ENCODE results near the gene HSD17B8. TPM values are rescaled to one million over a fixed set of nuclear protein-coding genes. Genes with fewer than 3 reads are reported as not detected.
A peak's percentile ranks its signal among the peaks of the same experiment; 100 is the strongest.

HSD17B8 gene
- total RNA-seq, 4 donors from 2014 or later, result 30.2 to 79.4 (median 40.9) TPM

DNA sequence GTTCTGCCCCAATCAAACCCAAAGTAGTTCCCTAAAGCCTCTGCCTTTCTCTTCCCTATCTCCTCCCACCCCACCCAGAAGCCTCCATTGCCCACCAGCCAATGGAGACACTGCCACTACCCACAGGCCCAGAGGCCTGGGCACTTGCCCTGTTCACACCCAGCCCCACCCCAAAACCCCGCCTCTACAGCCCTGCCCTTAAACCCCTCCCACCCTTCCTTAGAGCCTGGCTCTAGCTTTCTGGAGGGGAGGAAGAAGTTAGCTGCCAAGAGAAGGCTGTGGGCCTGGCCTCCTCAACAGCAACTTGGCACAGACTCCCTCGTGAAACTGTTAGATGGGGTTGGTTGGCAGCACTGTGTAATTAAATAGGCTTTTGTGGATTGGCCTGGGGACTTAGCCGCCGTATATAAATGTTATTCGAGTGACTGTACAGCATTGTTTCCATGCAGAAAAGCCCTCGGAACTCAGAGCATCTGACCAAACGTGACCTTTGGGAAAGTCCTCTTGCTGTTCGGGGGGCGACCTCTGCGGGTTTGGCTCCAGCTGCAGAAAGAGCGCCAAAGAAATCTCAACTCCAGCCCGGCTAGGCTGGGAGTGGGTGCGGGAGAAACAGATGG is 43.6 kb upstream of the HSD17B8 start:
- Histone ChIP-seq H3K27ac (peak overlapping the region in 1 of 3 donors; percentile 10), H3K9me3 (no peaks in the 10 kb centered on the region), H3K36me3 (no peaks in the 10 kb centered on the region), H3K4me1 (peaks cover 0 to 17% of the 10 kb centered on the region in 2 donors), H3K27me3 (no peaks in the 10 kb centered on the region), H3K4me3 (replicated peaks in 1 of 3) (no peak overlapping the region)
- intact Hi-C loops (cut with DNase I), result loop anchor here (5.0 kb wide), 2 partner anchors 36 to 86 kb away; no protein-coding TSS in a partner anchor
- peak; percentile 7 to 17 for DNase-seq
- no peak for TF ChIP-seq POLR2A (IDR thresholded peaks at IDR 0.05)
- TF ChIP-seq, protein P1, sequence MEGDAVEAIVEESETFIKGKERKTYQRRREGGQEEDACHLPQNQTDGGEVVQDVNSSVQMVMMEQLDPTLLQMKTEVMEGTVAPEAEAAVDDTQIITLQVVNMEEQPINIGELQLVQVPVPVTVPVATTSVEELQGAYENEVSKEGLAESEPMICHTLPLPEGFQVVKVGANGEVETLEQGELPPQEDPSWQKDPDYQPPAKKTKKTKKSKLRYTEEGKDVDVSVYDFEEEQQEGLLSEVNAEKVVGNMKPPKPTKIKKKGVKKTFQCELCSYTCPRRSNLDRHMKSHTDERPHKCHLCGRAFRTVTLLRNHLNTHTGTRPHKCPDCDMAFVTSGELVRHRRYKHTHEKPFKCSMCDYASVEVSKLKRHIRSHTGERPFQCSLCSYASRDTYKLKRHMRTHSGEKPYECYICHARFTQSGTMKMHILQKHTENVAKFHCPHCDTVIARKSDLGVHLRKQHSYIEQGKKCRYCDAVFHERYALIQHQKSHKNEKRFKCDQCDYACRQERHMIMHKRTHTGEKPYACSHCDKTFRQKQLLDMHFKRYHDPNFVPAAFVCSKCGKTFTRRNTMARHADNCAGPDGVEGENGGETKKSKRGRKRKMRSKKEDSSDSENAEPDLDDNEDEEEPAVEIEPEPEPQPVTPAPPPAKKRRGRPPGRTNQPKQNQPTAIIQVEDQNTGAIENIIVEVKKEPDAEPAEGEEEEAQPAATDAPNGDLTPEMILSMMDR (IDR thresholded peaks at IDR 0.05), result no peak
- WGBS, 2 donors, result 37 to 50% methylated on average over 13 of the region's 13 CpGs

DNA sequence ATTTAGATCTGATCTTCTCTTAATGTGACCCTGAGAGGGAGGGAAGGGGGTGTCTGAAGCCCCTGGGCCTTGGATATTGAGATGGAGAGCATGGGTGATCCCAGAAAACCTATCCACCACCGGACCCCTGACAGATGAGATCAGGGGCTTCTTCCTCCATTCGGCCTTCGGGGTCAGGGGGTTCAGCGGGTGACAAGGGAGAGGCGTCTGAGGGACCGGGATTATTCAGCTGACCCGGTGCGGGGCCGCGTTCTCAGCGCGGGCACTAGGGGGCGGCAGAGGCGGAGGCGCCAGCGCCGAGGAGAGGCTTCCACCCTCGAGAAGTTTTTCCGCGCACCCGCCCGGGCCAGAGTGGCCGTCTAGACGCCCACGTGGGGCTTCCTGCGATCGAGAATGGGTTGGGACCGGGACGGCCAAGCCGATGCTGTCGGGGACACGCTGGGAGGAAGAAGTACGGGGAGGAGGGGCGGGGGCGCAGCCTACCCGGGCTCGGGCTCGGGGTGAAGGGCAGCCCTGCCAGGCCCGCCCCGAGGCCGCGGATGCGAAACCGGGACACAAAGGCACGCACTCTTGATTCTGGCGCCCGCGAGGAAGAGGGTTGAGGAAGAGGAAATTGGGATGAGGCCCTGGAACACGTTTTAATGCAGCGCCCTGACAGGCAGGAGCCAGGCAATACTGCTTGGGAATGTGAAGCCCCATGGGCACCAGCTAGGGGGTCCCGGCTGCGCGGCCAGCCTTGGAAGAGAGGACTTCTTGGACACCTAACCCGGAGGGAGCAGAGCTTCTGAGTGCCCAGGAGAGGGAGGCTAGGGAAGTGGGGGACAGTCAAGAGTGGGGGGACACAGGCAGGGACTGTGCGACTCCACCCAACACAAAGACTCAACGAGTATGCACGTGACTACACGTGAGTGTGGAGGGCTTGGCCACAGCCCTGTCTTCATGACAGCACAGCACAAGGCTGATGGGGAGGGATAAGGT is 42.8 kb upstream of the HSD17B8 start:
- DNase-seq, result peak; percentile 81 to 84
- intact Hi-C loops (cut with DNase I), result loop anchor here (5.0 kb wide), 2 partner anchors 36 to 86 kb away; no protein-coding TSS in a partner anchor
- TF ChIP-seq, protein P1 (IDR thresholded peaks at IDR 0.05), result peak; percentile 70 to 96 (median 92)
- no peak for TF ChIP-seq POLR2A (IDR thresholded peaks at IDR 0.05)
- peak overlapping the region in 2 of 3 donors; percentile 44 to 50 for H3K27ac ChIP-seq
- peaks cover 0 to 17% of the 10 kb centered on the region in 2 donors for H3K4me1 ChIP-seq
- no peaks in the 10 kb centered on the region for H3K27me3 ChIP-seq
- WGBS, 2 donors, result 12 to 14% methylated on average over 28 of the region's 58 CpGs
- peak overlapping the region in 1 of 3 donors; percentile 32 for H3K4me3 ChIP-seq (replicated peaks in 1 of 3)
- no peaks in the 10 kb centered on the region for H3K9me3 ChIP-seq
- no peaks in the 10 kb centered on the region for H3K36me3 ChIP-seq

DNA sequence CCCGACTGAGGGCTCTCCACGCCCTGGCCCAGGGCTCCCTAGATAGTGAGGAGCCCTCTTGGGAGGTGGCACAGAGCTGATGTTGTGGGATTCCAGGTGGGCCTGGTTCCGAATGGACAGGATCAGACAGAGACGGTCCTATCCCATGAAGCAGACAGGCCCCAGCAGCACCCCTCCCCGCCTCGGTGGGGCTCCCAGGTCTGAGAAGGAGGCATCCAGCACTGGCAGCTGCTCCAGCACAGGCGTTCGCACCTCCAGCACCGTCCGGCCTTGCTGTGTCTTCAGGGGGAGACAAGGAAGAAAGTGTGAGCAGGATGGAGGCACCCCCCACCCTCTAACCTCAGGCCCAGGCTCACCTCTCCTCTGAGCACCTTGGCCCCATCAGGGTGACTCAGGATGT is 40.9 kb upstream of the HSD17B8 start:
- no peak overlapping the region for H3K4me3 ChIP-seq (replicated peaks in 1 of 3)
- TF ChIP-seq, protein P1 (IDR thresholded peaks at IDR 0.05), result no peak
- TF ChIP-seq POLR2A (IDR thresholded peaks at IDR 0.05), result no peak
- no peak for DNase-seq
- WGBS, 2 donors, result 82 to 91% methylated on average over 8 to 9 of the region's 10 CpGs
- no peaks in the 10 kb centered on the region for H3K9me3 ChIP-seq
- H3K27me3 ChIP-seq, result no peaks in the 10 kb centered on the region
- intact Hi-C loops (cut with DNase I), result loop anchor here (5.0 kb wide), 2 partner anchors 34 to 84 kb away; no protein-coding TSS in a partner anchor
- H3K27ac ChIP-seq, result no peak overlapping the region
- H3K4me1 ChIP-seq, result peaks cover 0 to 17% of the 10 kb centered on the region in 2 donors
- no peaks in the 10 kb centered on the region for H3K36me3 ChIP-seq

DNA sequence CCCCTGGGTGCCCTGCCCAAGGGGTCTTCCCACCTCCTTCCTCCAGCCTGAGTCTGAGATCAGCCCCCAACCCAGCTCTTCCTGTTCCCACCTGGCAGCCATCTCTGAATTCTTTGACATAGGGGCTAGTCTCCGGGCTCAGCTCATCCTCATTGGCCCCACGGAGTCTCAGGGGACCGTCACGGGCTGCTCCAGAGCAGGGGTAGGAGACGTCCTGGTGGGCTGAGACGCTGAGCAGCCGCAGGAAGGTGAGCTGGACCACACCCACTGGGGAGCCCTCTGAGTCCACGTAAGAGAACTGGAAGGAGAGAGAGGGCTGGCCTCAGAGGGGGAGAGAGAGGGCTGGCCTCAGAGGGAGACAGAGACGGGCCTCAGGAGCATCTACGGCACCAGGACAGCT is 40.3 kb upstream of the HSD17B8 start:
- DNase-seq, result no peak
- TF ChIP-seq, protein P1 (IDR thresholded peaks at IDR 0.05), result no peak
- TF ChIP-seq POLR2A (IDR thresholded peaks at IDR 0.05), result no peak
- no peaks in the 10 kb centered on the region for H3K9me3 ChIP-seq
- H3K27ac ChIP-seq, result no peak overlapping the region
- no peaks in the 10 kb centered on the region for H3K27me3 ChIP-seq
- H3K4me3 ChIP-seq (replicated peaks in 1 of 3), result no peak overlapping the region
- H3K36me3 ChIP-seq, result no peaks in the 10 kb centered on the region
- intact Hi-C loops (cut with DNase I), result loop anchor here (5.0 kb wide), 2 partner anchors 33 to 83 kb away; no protein-coding TSS in a partner anchor
- WGBS, 2 donors, result 70 to 71% methylated on average over 10 of the region's 10 CpGs
- peaks cover 0 to 17% of the 10 kb centered on the region in 2 donors for H3K4me1 ChIP-seq
